Measurements from ENCODE around the gene SMIM30.
A peak's percentile ranks its signal among the peaks of the same experiment; 100 is the strongest.
"Not testable (repeated sequence)": the region's sequence is repeated elsewhere in the genome, so short reads cannot be mapped to it uniquely, and the experiment has no call there.

SMIM30 gene

GRCh38 chr7:113118074-113118959, at the start of gene SMIM30:
Gene SMIM30 (minus strand): TSS chr7:113118554. CDS start chr7:113117578, 976 bp downstream.
- DNase-seq (ENCODE audit: low read depth in 2 of 2) = peak; percentile 80 to 84

- not testable (repeated sequence) for DNase-seq (ENCODE audit: low read depth in 2 of 2)
These were observed 47.8 kb upstream of the SMIM30 start for GRCh38 chr7:113166176-113166575.

GRCh38 chr7:113161050-113161449, 42.7 kb upstream of the SMIM30 start:
- DNase-seq (ENCODE audit: low read depth in 2 of 2) = no peak

- DNase-seq (ENCODE audit: low read depth in 2 of 2) = no peak
These were observed 41.5 kb upstream of the SMIM30 start for GRCh38 chr7:113159746-113160339.

GRCh38 chr7:113158756-113159155, 40.4 kb upstream of the SMIM30 start:
- DNase-seq (ENCODE audit: low read depth in 2 of 2) = no peak

GRCh38 chr7:113154117-113154516, 35.8 kb upstream of the SMIM30 start:
- no peak for DNase-seq (ENCODE audit: low read depth in 2 of 2)

- no peak for DNase-seq (ENCODE audit: low read depth in 2 of 2)
These were observed 26.5 kb upstream of the SMIM30 start for GRCh38 chr7:113144817-113145216.

- no peak for DNase-seq (ENCODE audit: low read depth in 2 of 2)
These were observed 25.3 kb upstream of the SMIM30 start for GRCh38 chr7:113143486-113144257.

GRCh38 chr7:113142385-113143119, 24.2 kb upstream of the SMIM30 start:
- DNase-seq (ENCODE audit: low read depth in 2 of 2) = no peak

- no peak for DNase-seq (ENCODE audit: low read depth in 2 of 2)
These were observed 23.4 kb upstream of the SMIM30 start for GRCh38 chr7:113141803-113142202.

GRCh38 chr7:113140956-113141355, 22.6 kb upstream of the SMIM30 start:
- no peak for DNase-seq (ENCODE audit: low read depth in 2 of 2)

GRCh38 chr7:113137241-113137640, 18.9 kb upstream of the SMIM30 start:
- no peak for DNase-seq (ENCODE audit: low read depth in 2 of 2)

- no peak for DNase-seq (ENCODE audit: low read depth in 2 of 2)
These were observed 15.7 kb upstream of the SMIM30 start for GRCh38 chr7:113134025-113134424.

GRCh38 chr7:113131367-113131766, 13.0 kb upstream of the SMIM30 start:
- DNase-seq (ENCODE audit: low read depth in 2 of 2) = no peak

GRCh38 chr7:113128031-113128430, 9.7 kb upstream of the SMIM30 start:
- no peak for DNase-seq (ENCODE audit: low read depth in 2 of 2)

GRCh38 chr7:113125728-113126127, 7.4 kb upstream of the SMIM30 start:
- DNase-seq (ENCODE audit: low read depth in 2 of 2) = no peak

- DNase-seq (ENCODE audit: low read depth in 2 of 2) = no peak
These were observed 4.4 kb upstream of the SMIM30 start for GRCh38 chr7:113122744-113123143.

- DNase-seq (ENCODE audit: low read depth in 2 of 2) = no peak
These were observed 2.3 kb upstream of the SMIM30 start for GRCh38 chr7:113120647-113121046.

GRCh38 chr7:113119429-113119828, 1.1 kb upstream of the SMIM30 start:
- DNase-seq (ENCODE audit: low read depth in 2 of 2) = no peak

GRCh38 chr7:113117374-113117774, 980 bp downstream of the SMIM30 start:
- not testable (repeated sequence) for DNase-seq (ENCODE audit: low read depth in 2 of 2)

- DNase-seq (ENCODE audit: low read depth in 2 of 2) = no peak
These were observed 4.4 kb downstream of the SMIM30 start for GRCh38 chr7:113113912-113114311.

GRCh38 chr7:113109718-113110117, 8.6 kb downstream of the SMIM30 start:
- no peak for DNase-seq (ENCODE audit: low read depth in 2 of 2)
